Nucleus accumbens (tissue), 56 donors: ENCODE measurements around the gene RGS6.

Source experiments
- DNase-seq, 56 donors: peaks; one replicate each; lab custom pipeline; 2025; lab: John Stamatoyannopoulos, UW

RGS6 gene

GRCh38 chr14:72129291-72129690 lies 197.1 kb downstream of the RGS6 start:
- DNase-seq: no peak

- DNase-seq: no peak
These were observed 208.9 kb downstream of the RGS6 start for GRCh38 chr14:72141084-72141483.

- no peak for DNase-seq
These were observed 210.1 kb downstream of the RGS6 start for GRCh38 chr14:72142328-72142727.

- DNase-seq: no peak
These were observed 214.0 kb downstream of the RGS6 start for GRCh38 chr14:72146241-72146640.

GRCh38 chr14:72154645-72155378 lies 222.6 kb downstream of the RGS6 start:
- DNase-seq: no peak

GRCh38 chr14:72155379-72155993 lies 223.3 kb downstream of the RGS6 start:
- no peak for DNase-seq

GRCh38 chr14:72164420-72165228 lies 232.4 kb downstream of the RGS6 start:
- DNase-seq: peak in 3 of 56 donors; percentile 1 to 42 (median 1)

GRCh38 chr14:72165229-72165698 lies 233.0 kb downstream of the RGS6 start:
- DNase-seq: no peak

- no peak for DNase-seq
These were observed 237.3 kb downstream of the RGS6 start for GRCh38 chr14:72169521-72169920.

- DNase-seq: no peak
These were observed 239.8 kb downstream of the RGS6 start for GRCh38 chr14:72172049-72172448.

- DNase-seq: no peak
These were observed 240.4 kb downstream of the RGS6 start for GRCh38 chr14:72172597-72172996.

GRCh38 chr14:72173038-72173720 lies 240.9 kb downstream of the RGS6 start:
- DNase-seq: no peak

GRCh38 chr14:72177251-72177650 lies 245.0 kb downstream of the RGS6 start:
- DNase-seq: peak in 4 of 56 donors; percentile 2 to 10 (median 4)

GRCh38 chr14:72178517-72178916 lies 246.3 kb downstream of the RGS6 start:
- DNase-seq: no peak

- DNase-seq: no peak
These were observed 250.6 kb downstream of the RGS6 start for GRCh38 chr14:72182708-72183432.

- DNase-seq: no peak
These were observed 251.4 kb downstream of the RGS6 start for GRCh38 chr14:72183631-72184030.

- peak in 4 of 56 donors; percentile 2 to 20 (median 10) for DNase-seq
These were observed 254.3 kb downstream of the RGS6 start for GRCh38 chr14:72186523-72186922.

- DNase-seq: no peak
These were observed 264.2 kb downstream of the RGS6 start for GRCh38 chr14:72196237-72197015.

GRCh38 chr14:72201645-72202044 lies 269.4 kb downstream of the RGS6 start:
- DNase-seq: no peak
